Parathyroid adenoma (tissue), 2 donors: ENCODE results near the gene AUTS2.

Experiments
- H2AFZ ChIP-seq: fragments of 300-600 bp; sonication (generic); one replicate; pipeline ENCODE4 v1.7.0; 2017; ENCODE audit warnings: antibody characterized with exemption, mild to moderate bottlenecking
- H3K27ac ChIP-seq: fragments of 300-600 bp; sonication (generic); one replicate; pipeline ENCODE4 v1.7.0; 2017
- H3K27me3 ChIP-seq: fragments of 300-600 bp; sonication (generic); one replicate; pipeline ENCODE4 v1.7.0; 2017; ENCODE audit warnings: low read length; ENCODE audit not compliant: control insufficient read depth, insufficient read depth
- H3K36me3 ChIP-seq: fragments of 300-600 bp; sonication (generic); one replicate; pipeline ENCODE4 v1.7.0; 2017; ENCODE audit warnings: low read length; ENCODE audit not compliant: control insufficient read depth, insufficient read depth
- H3K4me1 ChIP-seq: fragments of 300-600 bp; sonication (generic); one replicate; pipeline ENCODE4 v1.7.0; 2017; ENCODE audit warnings: control low read depth
- H3K4me2 ChIP-seq: fragments of 300-600 bp; sonication (generic); one replicate; pipeline ENCODE4 v1.7.0; 2017; ENCODE audit warnings: low read length
- H3K4me3 ChIP-seq: fragments of 300-600 bp; sonication (generic); one replicate; pipeline ENCODE4 v1.7.0; 2017; ENCODE audit warnings: low read depth, low read length
- H3K79me2 ChIP-seq: fragments of 300-600 bp; sonication (generic); one replicate; pipeline ENCODE4 v1.7.0; 2017; ENCODE audit warnings: control low read depth
- H3K9ac ChIP-seq: fragments of 300-600 bp; sonication (generic); one replicate; pipeline ENCODE4 v1.7.0; 2017; ENCODE audit warnings: mild to moderate bottlenecking
- H3K9me3 ChIP-seq: fragments of 300-600 bp; sonication (generic); one replicate; pipeline ENCODE4 v1.7.0; 2017; ENCODE audit warnings: low read length; ENCODE audit not compliant: control insufficient read depth
- TF ChIP-seq, protein P1 (sequence below): fragments of 300-600 bp; sonication (generic); IDR thresholded peaks from one replicate; pipeline ENCODE4 v1.7.0; 2017; ENCODE audit warnings: antibody characterized with exemption, mild to moderate bottlenecking
- donor health status: primary hyperparathyroidism.

Gene AUTS2

DNA sequence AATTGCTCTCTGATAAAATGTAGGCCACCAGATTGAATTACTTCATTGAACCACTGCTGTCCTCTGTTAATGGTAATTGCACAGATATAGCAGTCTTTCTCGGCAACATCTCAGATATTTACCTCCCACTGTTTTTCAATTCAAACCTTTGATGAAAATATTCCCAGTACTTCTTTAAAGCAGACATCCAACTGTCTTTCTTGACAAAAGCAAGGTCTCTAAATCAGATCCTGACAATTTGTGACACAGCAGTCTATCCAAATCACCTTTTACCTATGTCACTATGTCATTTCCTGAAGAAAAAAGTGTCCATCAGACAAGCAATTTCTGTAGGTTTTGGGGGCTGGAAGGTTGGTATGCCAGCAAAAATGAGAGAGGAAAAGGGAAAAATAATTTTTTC is 555.7 kb downstream of the AUTS2 start:
- Histone ChIP-seq H3K4me3 (no peak overlapping the region), H3K36me3 (no peaks in the 10 kb centered on the region), H3K79me2 (no peaks in the 10 kb centered on the region), H3K4me2 (no peak overlapping the region), H3K9ac (no peak overlapping the region), H3K27me3 (no peaks in the 10 kb centered on the region), H3K27ac (no peak overlapping the region), H2AFZ (no peak overlapping the region), H3K9me3 (no peaks in the 10 kb centered on the region), H3K4me1 (no peaks in the 10 kb centered on the region)
- TF ChIP-seq, protein P1, sequence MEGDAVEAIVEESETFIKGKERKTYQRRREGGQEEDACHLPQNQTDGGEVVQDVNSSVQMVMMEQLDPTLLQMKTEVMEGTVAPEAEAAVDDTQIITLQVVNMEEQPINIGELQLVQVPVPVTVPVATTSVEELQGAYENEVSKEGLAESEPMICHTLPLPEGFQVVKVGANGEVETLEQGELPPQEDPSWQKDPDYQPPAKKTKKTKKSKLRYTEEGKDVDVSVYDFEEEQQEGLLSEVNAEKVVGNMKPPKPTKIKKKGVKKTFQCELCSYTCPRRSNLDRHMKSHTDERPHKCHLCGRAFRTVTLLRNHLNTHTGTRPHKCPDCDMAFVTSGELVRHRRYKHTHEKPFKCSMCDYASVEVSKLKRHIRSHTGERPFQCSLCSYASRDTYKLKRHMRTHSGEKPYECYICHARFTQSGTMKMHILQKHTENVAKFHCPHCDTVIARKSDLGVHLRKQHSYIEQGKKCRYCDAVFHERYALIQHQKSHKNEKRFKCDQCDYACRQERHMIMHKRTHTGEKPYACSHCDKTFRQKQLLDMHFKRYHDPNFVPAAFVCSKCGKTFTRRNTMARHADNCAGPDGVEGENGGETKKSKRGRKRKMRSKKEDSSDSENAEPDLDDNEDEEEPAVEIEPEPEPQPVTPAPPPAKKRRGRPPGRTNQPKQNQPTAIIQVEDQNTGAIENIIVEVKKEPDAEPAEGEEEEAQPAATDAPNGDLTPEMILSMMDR: no peak

DNA sequence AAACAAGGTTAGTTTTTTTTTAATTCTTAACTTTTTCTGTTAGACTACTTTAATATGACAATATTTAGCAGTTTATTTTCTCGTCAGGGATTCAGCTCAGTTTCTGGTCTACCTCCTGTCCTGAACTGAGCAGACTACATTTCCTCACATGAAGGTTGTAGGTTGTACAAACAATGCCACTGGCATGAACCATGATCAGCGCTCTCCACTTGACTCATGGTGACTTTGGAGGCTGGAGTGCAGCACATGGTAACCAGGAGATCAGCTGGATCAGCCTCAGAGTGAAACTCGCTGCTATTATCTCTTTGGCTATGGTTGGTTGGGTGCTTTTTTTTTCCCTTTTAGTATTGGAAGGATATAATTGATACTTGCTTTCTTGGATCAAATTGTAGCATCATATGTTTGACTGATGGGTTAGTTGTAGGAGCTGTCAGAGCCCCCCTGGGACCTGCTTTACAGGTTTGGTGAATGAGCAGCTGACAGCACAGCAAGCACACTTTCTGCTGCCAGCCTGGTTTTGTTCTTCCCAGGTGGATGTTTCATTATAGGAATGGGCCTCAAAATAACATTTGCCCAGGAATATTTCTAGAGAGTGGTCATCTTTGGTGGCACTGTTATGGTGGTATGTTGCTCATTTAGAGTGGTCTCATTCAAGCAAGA is 556.4 kb downstream of the AUTS2 start:
- H3K4me2 ChIP-seq: no peak overlapping the region
- H3K36me3 ChIP-seq: no peaks in the 10 kb centered on the region
- no peaks in the 10 kb centered on the region for H3K27me3 ChIP-seq
- no peaks in the 10 kb centered on the region for H3K9me3 ChIP-seq
- H3K4me1 ChIP-seq: no peaks in the 10 kb centered on the region
- H2AFZ ChIP-seq: no peak overlapping the region
- TF ChIP-seq, protein P1: no peak
- no peak overlapping the region for H3K4me3 ChIP-seq
- H3K9ac ChIP-seq: no peak overlapping the region
- no peaks in the 10 kb centered on the region for H3K79me2 ChIP-seq
- H3K27ac ChIP-seq: no peak overlapping the region

DNA sequence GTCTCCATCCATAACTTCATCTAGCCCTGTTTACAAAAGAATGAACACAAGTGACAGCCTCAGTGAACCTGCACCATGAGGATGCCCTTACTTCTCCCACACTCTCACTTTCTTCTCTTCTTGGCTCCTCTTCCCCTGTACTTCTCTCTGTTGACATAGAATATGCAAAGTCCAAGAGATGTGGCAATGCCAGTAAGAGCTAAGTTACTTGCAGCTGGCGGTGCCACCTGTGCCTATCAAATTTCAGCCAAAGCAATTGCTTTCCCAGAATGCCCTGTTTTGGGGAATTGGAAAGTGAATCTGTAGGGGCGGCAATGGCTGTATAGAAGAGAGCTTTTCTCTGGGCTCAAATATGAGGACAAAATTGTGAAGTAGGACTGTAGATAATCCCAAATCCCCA is 557.8 kb downstream of the AUTS2 start:
- no peaks in the 10 kb centered on the region for H3K9me3 ChIP-seq
- no peak overlapping the region for H2AFZ ChIP-seq
- no peaks in the 10 kb centered on the region for H3K36me3 ChIP-seq
- no peak overlapping the region for H3K4me3 ChIP-seq
- no peaks in the 10 kb centered on the region for H3K79me2 ChIP-seq
- H3K27ac ChIP-seq: no peak overlapping the region
- no peak overlapping the region for H3K9ac ChIP-seq
- no peaks in the 10 kb centered on the region for H3K4me1 ChIP-seq
- TF ChIP-seq, protein P1: no peak
- H3K27me3 ChIP-seq: no peaks in the 10 kb centered on the region
- no peak overlapping the region for H3K4me2 ChIP-seq

DNA sequence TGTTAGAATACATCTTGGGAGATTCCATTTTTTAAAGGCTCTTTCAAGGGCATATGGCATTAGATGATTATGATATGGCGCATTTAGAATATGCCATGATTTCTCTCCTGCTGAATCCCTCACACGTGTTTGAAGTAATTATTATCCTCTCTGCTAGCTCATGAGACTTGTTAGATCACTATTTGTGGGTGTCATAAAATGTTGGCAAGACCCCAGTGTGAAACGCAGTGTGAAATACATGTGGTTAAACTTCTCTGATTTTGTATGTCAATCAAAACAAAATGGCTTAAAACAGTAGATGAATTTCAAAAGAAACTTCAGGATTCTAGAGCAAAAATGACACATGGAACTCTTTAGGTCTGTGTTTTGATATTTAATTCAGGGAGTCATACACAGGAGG is 560.8 kb downstream of the AUTS2 start:
- no peak overlapping the region for H3K9ac ChIP-seq
- H3K79me2 ChIP-seq: no peaks in the 10 kb centered on the region
- H3K27ac ChIP-seq: no peak overlapping the region
- H3K4me2 ChIP-seq: no peak overlapping the region
- H3K4me1 ChIP-seq: no peaks in the 10 kb centered on the region
- no peak overlapping the region for H2AFZ ChIP-seq
- no peaks in the 10 kb centered on the region for H3K9me3 ChIP-seq
- no peak overlapping the region for H3K4me3 ChIP-seq
- no peaks in the 10 kb centered on the region for H3K36me3 ChIP-seq
- TF ChIP-seq, protein P1: no peak
- no peaks in the 10 kb centered on the region for H3K27me3 ChIP-seq

DNA sequence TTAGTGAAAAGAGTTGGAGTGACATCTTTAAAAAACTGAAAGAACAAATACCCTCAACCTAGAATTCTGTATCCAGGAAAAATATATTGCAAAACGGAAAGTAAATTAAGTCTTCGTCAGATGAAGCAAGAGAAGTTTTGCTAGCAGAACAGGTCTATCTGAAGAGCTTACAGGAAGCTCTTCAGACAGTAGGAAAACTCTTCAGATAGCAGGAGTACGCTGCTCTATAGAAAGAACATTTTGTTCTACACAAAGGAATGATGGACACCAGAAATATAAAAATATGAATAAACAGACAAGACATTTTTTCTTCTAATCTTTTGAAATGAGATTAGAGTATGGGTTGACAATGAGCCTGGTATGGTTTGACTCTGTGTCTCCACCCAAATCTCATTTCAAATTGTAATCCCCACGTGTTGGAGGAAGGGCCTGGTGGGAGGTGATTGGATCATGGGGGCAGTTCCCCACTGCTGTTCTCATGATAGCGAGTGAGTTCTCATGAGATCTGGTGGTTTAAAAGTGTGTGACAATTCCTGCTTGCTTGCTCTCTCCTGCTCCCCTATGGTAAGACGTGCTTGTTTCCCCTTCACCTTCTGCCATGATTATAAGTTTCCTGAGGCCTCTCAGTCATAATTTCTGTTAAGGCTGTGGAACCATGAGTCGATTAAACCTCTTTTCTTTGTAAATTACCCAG is 567.3 kb downstream of the AUTS2 start:
- no peak overlapping the region for H3K27ac ChIP-seq
- H3K36me3 ChIP-seq: no peaks in the 10 kb centered on the region
- no peaks in the 10 kb centered on the region for H3K9me3 ChIP-seq
- no peaks in the 10 kb centered on the region for H3K4me1 ChIP-seq
- no peaks in the 10 kb centered on the region for H3K79me2 ChIP-seq
- no peak overlapping the region for H3K4me2 ChIP-seq
- no peaks in the 10 kb centered on the region for H3K27me3 ChIP-seq
- no peak overlapping the region for H3K9ac ChIP-seq
- H2AFZ ChIP-seq: no peak overlapping the region
- TF ChIP-seq, protein P1: no peak
- H3K4me3 ChIP-seq: no peak overlapping the region
